ENCODE measurements around the gene TCF20. TPM values are rescaled to one million over a fixed set of nuclear protein-coding genes. Genes with fewer than 3 reads are reported as not detected.

The TCF20 gene
- total and polyA plus RNA-seq, 2 donors (not counting 1 experiment from before 2014, with no cell fraction given), result 16.4 to 81.3 TPM

GRCh38 chr22:42300259-42301076, 30.0 kb upstream of the TCF20 start:
- Mint-ChIP-seq H3K4me1 (peaks cover 51% of the 10 kb centered on the region), H3K9me3 (ENCODE audit: insufficient read depth) (no peaks in the 10 kb centered on the region), H3K27me3 (peaks cover 9% of the 10 kb centered on the region), H3K4me3 (peak overlapping the region; percentile 86), H3K27ac (peak overlapping the region; percentile 91)
- ATAC-seq (ENCODE audit: low read depth) (peak; percentile 91), DNase-seq (peak; percentile 79)
- no peaks in the 10 kb centered on the region for H4K20me1 ChIP-seq (ENCODE audit: control insufficient read depth, insufficient read depth, low read length, poor library complexity, severe bottlenecking)
- TF ChIP-seq, protein P1, sequence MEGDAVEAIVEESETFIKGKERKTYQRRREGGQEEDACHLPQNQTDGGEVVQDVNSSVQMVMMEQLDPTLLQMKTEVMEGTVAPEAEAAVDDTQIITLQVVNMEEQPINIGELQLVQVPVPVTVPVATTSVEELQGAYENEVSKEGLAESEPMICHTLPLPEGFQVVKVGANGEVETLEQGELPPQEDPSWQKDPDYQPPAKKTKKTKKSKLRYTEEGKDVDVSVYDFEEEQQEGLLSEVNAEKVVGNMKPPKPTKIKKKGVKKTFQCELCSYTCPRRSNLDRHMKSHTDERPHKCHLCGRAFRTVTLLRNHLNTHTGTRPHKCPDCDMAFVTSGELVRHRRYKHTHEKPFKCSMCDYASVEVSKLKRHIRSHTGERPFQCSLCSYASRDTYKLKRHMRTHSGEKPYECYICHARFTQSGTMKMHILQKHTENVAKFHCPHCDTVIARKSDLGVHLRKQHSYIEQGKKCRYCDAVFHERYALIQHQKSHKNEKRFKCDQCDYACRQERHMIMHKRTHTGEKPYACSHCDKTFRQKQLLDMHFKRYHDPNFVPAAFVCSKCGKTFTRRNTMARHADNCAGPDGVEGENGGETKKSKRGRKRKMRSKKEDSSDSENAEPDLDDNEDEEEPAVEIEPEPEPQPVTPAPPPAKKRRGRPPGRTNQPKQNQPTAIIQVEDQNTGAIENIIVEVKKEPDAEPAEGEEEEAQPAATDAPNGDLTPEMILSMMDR (IDR thresholded peaks at IDR 0.05), result no peak
- no peak for TF ChIP-seq EZH2 (IDR thresholded peaks at IDR 0.05; ENCODE audit: borderline replicate concordance, insufficient read depth, low read depth, low read length, poor library complexity, severe bottlenecking)
- peak overlapping the region; percentile 91 for H3K4me2 ChIP-seq (replicated peaks; ENCODE audit: low read depth, low read length, poor library complexity, severe bottlenecking)
- H3K79me2 ChIP-seq (ENCODE audit: control insufficient read depth, insufficient read depth, low read length), result no peaks in the 10 kb centered on the region
- H3K9me3 ChIP-seq (ENCODE audit: control extremely low read depth in 1 of 3, control insufficient read depth in 2 of 3, insufficient read depth in 1 of 3, low read length in 2 of 3), result peaks cover 0 to 2% (median 0%) of the 10 kb centered on the region in 3 donors
- 11% methylated on average over 8 of the region's 10 CpGs for WGBS (ENCODE audit: insufficient coverage)
- H2AFZ ChIP-seq (ENCODE audit: insufficient read depth, low read depth, low read length, poor library complexity, severe bottlenecking), result peak overlapping the region; percentile 50
- H3K4me3 ChIP-seq (ENCODE audit: control extremely low read depth in 1 of 5, extremely low read depth in 1 of 5, insufficient read depth in 1 of 5, low read depth in 2 of 5, low read length in 4 of 5), result peak overlapping the region in 4 of 5 experiments; percentile 46 to 61 (median 58)
- peaks cover 52 to 68% of the 10 kb centered on the region in 2 donors for H3K4me1 ChIP-seq (ENCODE audit: control insufficient read depth in 2 of 2, insufficient read depth in 2 of 2, low read length in 2 of 2)
- H3K36me3 ChIP-seq (replicated peaks in 1 of 2; ENCODE audit: control extremely low read depth in 1 of 2, control insufficient read depth in 1 of 2, extremely low read depth in 1 of 2, insufficient read depth in 2 of 2, low read length in 1 of 2), result no peaks in the 10 kb centered on the region
- peak overlapping the region; percentile 61 for H3K9ac ChIP-seq (ENCODE audit: low read length)
- H3K27me3 ChIP-seq (replicated peaks in 1 of 4; ENCODE audit: control extremely low read depth in 1 of 4, control insufficient read depth in 3 of 4, insufficient read depth in 4 of 4, low read length in 3 of 4), result peaks cover 0 to 10% (median 2%) of the 10 kb centered on the region in 4 experiments
- H3K27ac ChIP-seq (ENCODE audit: low read length in 2 of 2), result peak overlapping the region; percentile 79 to 82
- ChIA-PET POLR2A (interaction anchor here (1.4 kb wide), 1 partner anchor 97 kb away, joined by 4 read pairs; no protein-coding TSS in a partner anchor), CTCF (interaction anchor here (1.3 kb wide), 1 partner anchor 99 kb away, joined by 3 read pairs; no protein-coding TSS in a partner anchor)
- intact Hi-C loops (cut with micrococcal nuclease), result loop anchor here (1.0 to 2.0 kb wide), 3 partner anchors 31 to 210 kb away; partner anchors contain the start of gene NDUFA6

Data from B cell (primary cell).